ENCODE measurements around the gene BTBD10. TPM values are rescaled to one million over a fixed set of nuclear protein-coding genes. Genes with fewer than 3 reads are reported as not detected.
"Not testable (repeated sequence)": the region's sequence is repeated elsewhere in the genome, so short reads cannot be mapped to it uniquely, and the experiment has no call there.

The BTBD10 gene
- total RNA-seq, 4 donors from 2014 or later = 22.3 to 29.1 (median 25.7) TPM

- Histone ChIP-seq H3K9me3 (no peaks in the 10 kb centered on the region), H3K27ac (no peak overlapping the region), H3K36me3 (peaks cover 17% of the 10 kb centered on the region), H3K27me3 (no peaks in the 10 kb centered on the region), H3K4me1 (no peaks in the 10 kb centered on the region), H3K4me3 (no peak overlapping the region)
- DNase-seq (ENCODE audit: low spot score in 2 of 2) = no peak
- TF ChIP-seq CTCF (IDR thresholded peaks at IDR 0.05) (no peak), EP300 (IDR thresholded peaks at IDR 0.05) (no peak), POLR2A (IDR thresholded peaks at IDR 0.05) (no peak), POLR2AphosphoS5 (IDR thresholded peaks at IDR 0.05) (no peak)
- 93% methylated on average over 6 of the region's 6 CpGs for WGBS
Observed at GRCh38 chr11:13421561-13421960, 41.5 kb downstream of the BTBD10 start.

DNA sequence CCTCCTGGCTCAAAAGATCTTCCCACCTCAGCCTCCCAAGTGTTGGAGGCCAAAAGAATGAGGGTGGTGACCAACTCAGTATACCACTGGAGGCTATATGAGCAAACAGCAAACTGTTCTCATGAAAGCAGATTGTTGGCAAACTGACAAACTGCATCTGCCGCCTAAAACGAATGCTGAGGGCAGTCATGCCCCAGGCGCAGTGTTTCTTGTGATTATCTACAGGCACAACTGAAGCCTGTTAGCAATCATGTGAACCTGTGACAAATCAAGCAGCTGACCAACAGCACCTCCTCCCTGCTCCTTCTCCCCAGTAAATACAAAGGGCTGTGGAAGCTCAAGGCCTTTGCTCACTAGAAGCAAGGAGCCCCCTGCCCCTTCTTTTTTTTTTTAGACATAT, 47.8 kb downstream of the BTBD10 start:
- Histone ChIP-seq H3K4me3 (no peak overlapping the region), H3K27me3 (no peaks in the 10 kb centered on the region), H3K9me3 (no peaks in the 10 kb centered on the region), H3K4me1 (no peaks in the 10 kb centered on the region), H3K27ac (no peak overlapping the region), H3K36me3 (peaks cover 63% of the 10 kb centered on the region)
- TF ChIP-seq POLR2A (IDR thresholded peaks at IDR 0.05) (no peak), CTCF (IDR thresholded peaks at IDR 0.05) (no peak), POLR2AphosphoS5 (IDR thresholded peaks at IDR 0.05) (no peak), EP300 (IDR thresholded peaks at IDR 0.05) (no peak)
- 93% methylated on average over 3 of the region's 3 CpGs for WGBS
- DNase-seq (ENCODE audit: low spot score in 2 of 2) = no peak

DNA sequence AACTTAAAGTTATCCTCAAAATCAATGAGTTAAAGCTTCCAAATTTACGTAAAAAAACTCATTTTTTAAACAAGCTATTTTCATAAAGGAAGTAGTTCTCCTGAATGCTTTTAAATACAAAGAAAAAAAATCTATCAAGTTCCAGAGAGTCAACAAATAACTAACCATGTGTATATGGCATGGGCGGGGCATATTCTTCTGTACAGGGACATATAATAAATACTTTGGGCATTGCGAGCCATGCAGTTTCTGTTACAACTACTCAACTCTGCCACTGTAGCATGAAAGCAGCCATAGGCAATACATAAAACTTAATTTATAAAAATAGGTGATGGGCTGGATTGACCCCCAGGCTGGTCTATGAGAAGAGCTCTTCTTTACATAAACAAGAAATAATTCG, 57.8 kb downstream of the BTBD10 start:
- H3K27me3 ChIP-seq = no peaks in the 10 kb centered on the region
- H3K36me3 ChIP-seq = peaks cover 44% of the 10 kb centered on the region
- H3K4me1 ChIP-seq = no peaks in the 10 kb centered on the region
- H3K4me3 ChIP-seq = no peak overlapping the region
- WGBS = 96% methylated on average over 4 of the region's 4 CpGs
- no peak for TF ChIP-seq POLR2A (IDR thresholded peaks at IDR 0.05)
- no peak for TF ChIP-seq CTCF (IDR thresholded peaks at IDR 0.05)
- no peak for TF ChIP-seq POLR2AphosphoS5 (IDR thresholded peaks at IDR 0.05)
- no peak for TF ChIP-seq EP300 (IDR thresholded peaks at IDR 0.05)
- DNase-seq (ENCODE audit: low spot score in 2 of 2) = no peak
- no peak overlapping the region for H3K27ac ChIP-seq
- no peaks in the 10 kb centered on the region for H3K9me3 ChIP-seq

GRCh38 chr11:13398335-13398734, 64.7 kb downstream of the BTBD10 start:
- not testable (repeated sequence) for H3K27me3 ChIP-seq; H3K4me1 ChIP-seq; H3K27ac ChIP-seq; DNase-seq (ENCODE audit: low spot score in 2 of 2); H3K4me3 ChIP-seq; H3K9me3 ChIP-seq
- H3K36me3 ChIP-seq = peaks cover 25% of the 10 kb centered on the region

DNA sequence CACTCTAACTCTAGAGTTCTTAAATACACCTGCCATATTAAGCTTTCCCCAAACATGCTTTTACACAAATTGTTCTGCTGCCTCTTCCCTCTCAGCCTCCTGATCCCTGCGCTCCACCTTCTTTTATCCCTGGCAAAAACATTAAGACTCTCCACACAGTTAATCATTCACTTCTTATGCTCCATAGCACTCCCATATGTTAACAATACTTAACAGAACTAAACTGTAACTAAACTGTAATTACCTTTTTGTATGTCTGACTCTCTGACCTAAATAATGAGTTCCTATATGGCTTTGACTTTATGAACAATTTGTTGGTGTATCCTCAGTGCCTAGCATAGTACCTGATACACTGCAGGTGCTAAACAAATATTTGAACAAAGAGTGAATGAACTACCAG, 71.8 kb downstream of the BTBD10 start:
- WGBS = 91% methylated on average over 1 of the region's 1 CpG
- Histone ChIP-seq H3K4me3 (no peak overlapping the region), H3K27ac (no peak overlapping the region), H3K36me3 (peaks cover 49% of the 10 kb centered on the region), H3K4me1 (no peaks in the 10 kb centered on the region), H3K27me3 (no peaks in the 10 kb centered on the region), H3K9me3 (no peaks in the 10 kb centered on the region)
- no peak for DNase-seq (ENCODE audit: low spot score in 2 of 2)
- no peak for TF ChIP-seq CTCF (IDR thresholded peaks at IDR 0.05)
- no peak for TF ChIP-seq EP300 (IDR thresholded peaks at IDR 0.05)
- no peak for TF ChIP-seq POLR2AphosphoS5 (IDR thresholded peaks at IDR 0.05)
- TF ChIP-seq POLR2A (IDR thresholded peaks at IDR 0.05) = no peak

DNA sequence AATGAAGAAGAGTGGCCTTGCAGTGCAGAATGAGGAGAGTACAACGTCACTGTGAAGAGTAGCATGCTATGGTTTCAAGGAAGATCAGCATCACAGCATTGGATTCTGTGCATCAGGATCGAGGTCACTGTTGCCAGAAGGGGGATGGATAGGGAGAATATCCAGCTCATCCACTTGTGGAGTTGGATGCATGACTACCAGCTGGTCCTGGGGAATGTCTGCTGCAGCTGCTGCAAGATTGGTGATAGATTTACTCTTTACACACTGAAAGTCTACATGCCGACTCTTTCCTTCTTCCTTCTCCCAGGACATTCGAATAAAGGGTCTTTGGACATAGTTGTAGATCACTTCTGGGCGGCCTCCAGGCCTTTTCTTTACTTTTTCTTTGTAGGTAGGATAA, 74.3 kb downstream of the BTBD10 start:
- no peaks in the 10 kb centered on the region for H3K9me3 ChIP-seq

More for the DNA sequence above, 74.3 kb downstream of the BTBD10 start:
- peaks cover 49% of the 10 kb centered on the region for H3K36me3 ChIP-seq
- H3K4me3 ChIP-seq = no peak overlapping the region
- 71% methylated on average over 5 of the region's 5 CpGs for WGBS
- H3K27ac ChIP-seq = no peak overlapping the region
- H3K27me3 ChIP-seq = no peaks in the 10 kb centered on the region
- H3K4me1 ChIP-seq = no peaks in the 10 kb centered on the region
- TF ChIP-seq POLR2A (IDR thresholded peaks at IDR 0.05) = no peak
- TF ChIP-seq CTCF (IDR thresholded peaks at IDR 0.05) = no peak
- no peak for TF ChIP-seq POLR2AphosphoS5 (IDR thresholded peaks at IDR 0.05)
- no peak for TF ChIP-seq EP300 (IDR thresholded peaks at IDR 0.05)
- no peak for DNase-seq (ENCODE audit: low spot score in 2 of 2)

All from suprapubic skin (tissue), 4 donors.